Common myeloid progenitor, CD34-positive (primary cell): ENCODE results near the gene RPS25.

ENCODE experiments used
- CTCF ChIA-PET: fragments of 350-600 bp; sonication (Branson Sonifier 250); formaldehyde crosslinking; loops from one replicate; lab custom pipeline; 2021; ENCODE audit warnings: antibody characterized with exemption; lab: Charles Lee
- POLR2A ChIA-PET: fragments of 350-600 bp; sonication (Branson Sonifier 250); formaldehyde crosslinking; loops from one replicate; lab custom pipeline; 2021; ENCODE audit warnings: antibody characterized with exemption; lab: Charles Lee
- DNase-seq, 3 donors: peaks; one replicate each; pipeline versions ENCODE4 v3.0.0 to v3.0.0-alpha.2; 2013
- H3K27ac ChIP-seq, 2 experiments: 1 replicate in 1 of 2; 2 replicates in 1 of 2; pipeline ENCODE4 v1.7.0; 2013; ENCODE audit warnings: inconsistent platforms in 2 of 2, low read length in 2 of 2, mild to moderate bottlenecking in 2 of 2, low read depth in 1 of 2, moderate library complexity in 1 of 2; ENCODE audit not compliant: severe bottlenecking in 2 of 2, insufficient read depth in 1 of 2, poor library complexity in 1 of 2
- H3K27me3 ChIP-seq, 5 experiments: replicated peaks in 2 of 5; 1 replicate in 3 of 5; 2 replicates in 2 of 5; pipeline versions ENCODE4 v1.6.1 to v1.7.0; 2013; ENCODE audit warnings: low read length in 4 of 5, mild to moderate bottlenecking in 2 of 5, moderate library complexity in 2 of 5, inconsistent platforms in 1 of 5; ENCODE audit not compliant: insufficient read depth in 5 of 5, control insufficient read depth in 4 of 5
- H3K36me3 ChIP-seq, 4 experiments: 1 replicate in 2 of 4; 2 replicates in 2 of 4; pipeline versions ENCODE4 v1.6.1 to v1.7.0; 2013; ENCODE audit warnings: low read length in 3 of 4, control low read depth in 1 of 4, mild to moderate bottlenecking in 1 of 4; ENCODE audit not compliant: control insufficient read depth in 4 of 4, insufficient read depth in 4 of 4
- H3K4me1 ChIP-seq, 4 experiments: 1 replicate in 3 of 4; 2 replicates in 1 of 4; pipeline versions ENCODE4 v1.6.1 to v1.7.1; 2013; ENCODE audit warnings: low read length in 3 of 4, mild to moderate bottlenecking in 3 of 4, control low read depth in 1 of 4, inconsistent platforms in 1 of 4, moderate library complexity in 1 of 4; ENCODE audit not compliant: control insufficient read depth in 4 of 4, insufficient read depth in 4 of 4; ENCODE audit errors: control extremely low read depth in 1 of 4
- H3K4me3 ChIP-seq, 7 experiments: 1 replicate in 4 of 7; 2 replicates in 3 of 7; pipeline versions ENCODE4 v1.5.1 to v1.7.0; 2013; ENCODE audit warnings: mild to moderate bottlenecking in 7 of 7, low read length in 6 of 7, moderate library complexity in 6 of 7, inconsistent platforms in 2 of 7, low read depth in 2 of 7, control low read depth in 1 of 7; ENCODE audit not compliant: insufficient read depth in 4 of 7, control insufficient read depth in 1 of 7; ENCODE audit errors: extremely low read depth in 1 of 7
- H3K9me3 ChIP-seq, 5 experiments: 1 replicate in 4 of 5; 2 replicates in 1 of 5; pipeline versions ENCODE4 v1.6.1 to v1.7.1; 2013; ENCODE audit warnings: low read length in 4 of 5, mild to moderate bottlenecking in 2 of 5, inconsistent platforms in 1 of 5, low read depth in 1 of 5, moderate library complexity in 1 of 5; ENCODE audit not compliant: control insufficient read depth in 4 of 5, insufficient read depth in 2 of 5; ENCODE audit errors: control extremely low read depth in 1 of 5
- WGBS: methylation state at CpG from one replicate; pipeline ENCODE4 v1.1.5; 2013; ENCODE audit not compliant: insufficient coverage; 5-methylcytosine and 5-hydroxymethylcytosine counted together

The RPS25 gene

GRCh38 chr11:119057000-119057769, 39.0 kb upstream of the RPS25 start, which contains the start of gene HYOU1:
Gene HYOU1 (minus strand): TSS chr11:119057205. CDS start chr11:119056160, 1,045 bp downstream.
- H3K27me3 ChIP-seq = no peaks in the 10 kb centered on the region
- WGBS = under 1% methylated on average over 70 of the region's 79 CpGs
- H3K9me3 ChIP-seq = no peaks in the 10 kb centered on the region
- ChIA-PET POLR2A (interaction anchor here (1.0 to 4.9 kb wide), 7 partner anchors 10 to 45 kb away, joined by 3 to 36 read pairs (median 9); partner anchors contain the start of genes DPAGT1, RPS25, TRAPPC4 and VPS11), CTCF (interaction anchor here (0.8 to 5.1 kb wide), 11 partner anchors 9 to 139 kb away, joined by 3 to 36 read pairs (median 5); partner anchors contain the start of genes SLC37A4 and VPS11)
- H3K4me3 ChIP-seq = peak within 1 kb of the TSS; percentile 63 to 92 (median 79)
- H3K4me1 ChIP-seq = peaks cover 4 to 22% (median 19%) of the 10 kb centered on the region in 4 experiments
- H3K36me3 ChIP-seq = peaks cover 10 to 35% (median 29%) of the 10 kb centered on the region in 4 experiments
- peak within 1 kb of the TSS; percentile 89 to 95 for H3K27ac ChIP-seq
- peak; percentile 96 to 98 (median 98) for DNase-seq

- peaks cover 4 to 22% (median 19%) of the 10 kb centered on the region in 4 experiments for H3K4me1 ChIP-seq
- H3K9me3 ChIP-seq = no peaks in the 10 kb centered on the region
- ChIA-PET CTCF (interaction anchor here (0.8 to 5.1 kb wide), 17 partner anchors 9 to 144 kb away, joined by 3 to 36 read pairs (median 4); partner anchors contain the start of genes SLC37A4 and VPS11), POLR2A (interaction anchor here (1.0 to 4.9 kb wide), 9 partner anchors 9 to 46 kb away, joined by 3 to 36 read pairs (median 9); partner anchors contain the start of genes DPAGT1, RPS25, TRAPPC4 and VPS11)
- peak overlapping the region; percentile 89 to 95 for H3K27ac ChIP-seq
- WGBS = 0% methylated on average over 30 of the region's 48 CpGs
- H3K36me3 ChIP-seq = peaks cover 10 to 42% (median 35%) of the 10 kb centered on the region in 4 experiments
- H3K4me3 ChIP-seq = peak overlapping the region; percentile 46 to 86 (median 79)
- no peaks in the 10 kb centered on the region for H3K27me3 ChIP-seq
- peak; percentile 9 to 54 (median 46) for DNase-seq
These were observed 38.4 kb upstream of the RPS25 start for GRCh38 chr11:119056421-119056999.

- Histone ChIP-seq H3K4me3 (peak overlapping the region; percentile 46 to 86 (median 79)), H3K27me3 (no peaks in the 10 kb centered on the region), H3K9me3 (no peaks in the 10 kb centered on the region), H3K36me3 (peaks cover 10 to 48% (median 40%) of the 10 kb centered on the region in 4 experiments), H3K4me1 (peaks cover 4 to 22% (median 19%) of the 10 kb centered on the region in 4 experiments), H3K27ac (peak overlapping the region; percentile 89 to 95)
- 78% methylated on average over 1 of the region's 6 CpGs for WGBS
- peak; percentile 71 to 77 (median 72) for DNase-seq
- ChIA-PET CTCF (interaction anchor here (0.6 to 5.1 kb wide), 20 partner anchors 8 to 144 kb away, joined by 3 to 36 read pairs (median 4); partner anchors contain the start of gene VPS11), POLR2A (interaction anchor here (1.0 to 4.9 kb wide), 8 partner anchors 10 to 39 kb away, joined by 3 to 36 read pairs (median 8); partner anchors contain the start of genes RPS25, TRAPPC4 and VPS11)
These were observed 37.8 kb upstream of the RPS25 start for GRCh38 chr11:119055901-119056300.

GRCh38 chr11:119054418-119054817, 36.3 kb upstream of the RPS25 start:
- no peak overlapping the region for H3K4me3 ChIP-seq
- POLR2A ChIA-PET = interaction anchor here (0.7 to 2.2 kb wide), 4 partner anchors 9 to 34 kb away, joined by 3 to 15 read pairs (median 4); no protein-coding TSS in a partner anchor
- no peaks in the 10 kb centered on the region for H3K27me3 ChIP-seq
- WGBS = 97% methylated on average over 10 of the region's 10 CpGs
- DNase-seq = no peak
- H3K9me3 ChIP-seq = no peaks in the 10 kb centered on the region
- H3K27ac ChIP-seq = no peak overlapping the region
- peaks cover 4 to 22% (median 19%) of the 10 kb centered on the region in 4 experiments for H3K4me1 ChIP-seq
- CTCF ChIA-PET = interaction anchor here (0.7 to 5.1 kb wide), 6 partner anchors 10 to 45 kb away, joined by 3 to 36 read pairs (median 4); partner anchors contain the start of gene VPS11
- H3K36me3 ChIP-seq = peaks cover 10 to 59% (median 48%) of the 10 kb centered on the region in 4 experiments

- H3K36me3 ChIP-seq = peaks cover 15 to 81% (median 68%) of the 10 kb centered on the region in 4 experiments
- H3K27ac ChIP-seq = no peak overlapping the region
- POLR2A ChIA-PET = no interaction called here
- H3K4me1 ChIP-seq = peaks cover 2 to 12% (median 10%) of the 10 kb centered on the region in 4 experiments
- WGBS = 98% methylated on average over 20 of the region's 23 CpGs
- CTCF ChIA-PET = interaction anchor here (1.0 to 5.1 kb wide), 3 partner anchors 8 to 42 kb away, joined by 3 to 36 read pairs (median 7); no protein-coding TSS in a partner anchor
- H3K9me3 ChIP-seq = no peaks in the 10 kb centered on the region
- no peaks in the 10 kb centered on the region for H3K27me3 ChIP-seq
- no peak for DNase-seq
- no peak overlapping the region for H3K4me3 ChIP-seq
These were observed 34.1 kb upstream of the RPS25 start for GRCh38 chr11:119052163-119052814.

GRCh38 chr11:119051440-119052162, 33.5 kb upstream of the RPS25 start:
- no peak for DNase-seq
- CTCF ChIA-PET = interaction anchor here (0.6 to 1.6 kb wide), 4 partner anchors 13 to 774 kb away, joined by 3 to 7 read pairs (median 4); no protein-coding TSS in a partner anchor
- no peak overlapping the region for H3K4me3 ChIP-seq
- POLR2A ChIA-PET = no interaction called here
- no peak overlapping the region for H3K27ac ChIP-seq
- H3K4me1 ChIP-seq = peaks cover 2 to 12% (median 10%) of the 10 kb centered on the region in 4 experiments
- 99% methylated on average over 9 of the region's 17 CpGs for WGBS
- no peaks in the 10 kb centered on the region for H3K9me3 ChIP-seq
- H3K27me3 ChIP-seq = no peaks in the 10 kb centered on the region
- H3K36me3 ChIP-seq = peaks cover 17 to 87% (median 71%) of the 10 kb centered on the region in 4 experiments
